HG02852 (cell line): ENCODE results near the gene FCGBP.

Experiments used
- ATAC-seq: cut with Tn5 transposase; IDR thresholded peaks from one replicate; pipeline ENCODE4 v1.9.1; 2021; ENCODE audit warnings: mild to moderate bottlenecking, moderate library complexity; ENCODE audit not compliant: unreplicated experiment

FCGBP gene

GRCh38 chr19:39949026-39949747 lies 14.8 kb upstream of the FCGBP start:
- no peak for ATAC-seq

GRCh38 chr19:39946532-39946931 lies 12.1 kb upstream of the FCGBP start:
- ATAC-seq, result no peak

GRCh38 chr19:39943586-39943985 lies 9.2 kb upstream of the FCGBP start:
- ATAC-seq, result no peak

GRCh38 chr19:39942366-39942730 lies 7.9 kb upstream of the FCGBP start:
- ATAC-seq, result no peak

- peak; percentile 64 for ATAC-seq
Observed at GRCh38 chr19:39941615-39942365, 7.4 kb upstream of the FCGBP start.

- ATAC-seq, result no peak
Observed at GRCh38 chr19:39941151-39941550, 6.7 kb upstream of the FCGBP start.

- ATAC-seq, result no peak
Observed at GRCh38 chr19:39940221-39940833, 5.9 kb upstream of the FCGBP start.

GRCh38 chr19:39939556-39939955 lies 5.1 kb upstream of the FCGBP start:
- no peak for ATAC-seq

- ATAC-seq, result no peak
Observed at GRCh38 chr19:39937787-39938186, 3.4 kb upstream of the FCGBP start.

- no peak for ATAC-seq
Observed at GRCh38 chr19:39937094-39937720, 2.8 kb upstream of the FCGBP start.

GRCh38 chr19:39936622-39937021 lies 2.2 kb upstream of the FCGBP start:
- no peak for ATAC-seq

GRCh38 chr19:39936020-39936419 lies 1.6 kb upstream of the FCGBP start:
- no peak for ATAC-seq

- no peak for ATAC-seq
Observed at GRCh38 chr19:39935364-39935661, 879 bp upstream of the FCGBP start.

- ATAC-seq, result no peak
Observed at GRCh38 chr19:39929750-39930149, 4.7 kb downstream of the FCGBP start.

- no peak for ATAC-seq
Observed at GRCh38 chr19:39928357-39928725, 6.1 kb downstream of the FCGBP start.

GRCh38 chr19:39927524-39928356 lies 6.7 kb downstream of the FCGBP start:
- no peak for ATAC-seq

- no peak for ATAC-seq
Observed at GRCh38 chr19:39927076-39927475, 7.4 kb downstream of the FCGBP start.

GRCh38 chr19:39926170-39926760 lies 8.2 kb downstream of the FCGBP start:
- no peak for ATAC-seq

- no peak for ATAC-seq
Observed at GRCh38 chr19:39924952-39925351, 9.5 kb downstream of the FCGBP start.

- ATAC-seq, result no peak
Observed at GRCh38 chr19:39924389-39924788, 10.0 kb downstream of the FCGBP start.

- no peak for ATAC-seq
Observed at GRCh38 chr19:39923862-39924261, 10.6 kb downstream of the FCGBP start.
